ENCODE measurements around the gene PUS3. TPM values are rescaled to one million over a fixed set of nuclear protein-coding genes. Genes with fewer than 3 reads are reported as not detected.

The PUS3 gene
- total RNA-seq, 1 experiment from 2014 or later, result 5.7 TPM

GRCh38 chr11:125874556-125875124 is 28.4 kb downstream of the PUS3 start:
- Histone ChIP-seq H3F3A (ENCODE audit: insufficient read depth, low read depth) (no peaks in the 10 kb centered on the region), H3K79me2 (ENCODE audit: low read depth) (no peaks in the 10 kb centered on the region), H3K9me2 (ENCODE audit: insufficient read depth) (no peaks in the 10 kb centered on the region), H3K4me1 (replicated peaks; ENCODE audit: insufficient read depth) (no peaks in the 10 kb centered on the region), H3K4me2 (no peak overlapping the region), H3K9me3 (ENCODE audit: insufficient read depth, low read depth) (peaks cover 5% of the 10 kb centered on the region; the same call in 1 of the 2 replicates), H3K4me3 (no peak overlapping the region), H2AFZ (no peak overlapping the region), H3K36me3 (ENCODE audit: low read depth) (no peaks in the 10 kb centered on the region), H4K20me1 (ENCODE audit: insufficient read depth) (no peaks in the 10 kb centered on the region), H3K27ac (no peak overlapping the region), H3K27me3 (ENCODE audit: insufficient read depth, low read depth) (no peaks in the 10 kb centered on the region; the same call in 1 of the 2 replicates)
- peak; percentile 26 to 48 for DNase-seq
- intact Hi-C loops (cut with micrococcal nuclease; ENCODE audit: unreplicated experiment), result loop anchor here (5.0 to 10.0 kb wide), 2 partner anchors 910 to 1472 kb away; no protein-coding TSS in a partner anchor
- TF ChIP-seq, protein P1, sequence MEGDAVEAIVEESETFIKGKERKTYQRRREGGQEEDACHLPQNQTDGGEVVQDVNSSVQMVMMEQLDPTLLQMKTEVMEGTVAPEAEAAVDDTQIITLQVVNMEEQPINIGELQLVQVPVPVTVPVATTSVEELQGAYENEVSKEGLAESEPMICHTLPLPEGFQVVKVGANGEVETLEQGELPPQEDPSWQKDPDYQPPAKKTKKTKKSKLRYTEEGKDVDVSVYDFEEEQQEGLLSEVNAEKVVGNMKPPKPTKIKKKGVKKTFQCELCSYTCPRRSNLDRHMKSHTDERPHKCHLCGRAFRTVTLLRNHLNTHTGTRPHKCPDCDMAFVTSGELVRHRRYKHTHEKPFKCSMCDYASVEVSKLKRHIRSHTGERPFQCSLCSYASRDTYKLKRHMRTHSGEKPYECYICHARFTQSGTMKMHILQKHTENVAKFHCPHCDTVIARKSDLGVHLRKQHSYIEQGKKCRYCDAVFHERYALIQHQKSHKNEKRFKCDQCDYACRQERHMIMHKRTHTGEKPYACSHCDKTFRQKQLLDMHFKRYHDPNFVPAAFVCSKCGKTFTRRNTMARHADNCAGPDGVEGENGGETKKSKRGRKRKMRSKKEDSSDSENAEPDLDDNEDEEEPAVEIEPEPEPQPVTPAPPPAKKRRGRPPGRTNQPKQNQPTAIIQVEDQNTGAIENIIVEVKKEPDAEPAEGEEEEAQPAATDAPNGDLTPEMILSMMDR (conservative IDR thresholded peaks at IDR 0.05), result peak; percentile 78
- TF ChIP-seq EZH2 (IDR thresholded peaks at IDR 0.05; ENCODE audit: low read depth), result no peak
- POLR2A ChIA-PET (ENCODE audit: unreplicated experiment), result no interaction called here
- BruUV-seq (replicated peaks), result no TSS peak
- CTCF ChIA-PET, result interaction anchor here (0.6 kb wide), 1 partner anchor 1035 kb away, joined by 9 read pairs; no protein-coding TSS in a partner anchor

GRCh38 chr11:125873881-125874555 is 29.0 kb downstream of the PUS3 start:
- H3K27ac ChIP-seq, result no peak overlapping the region
- no peaks in the 10 kb centered on the region for H3K4me1 ChIP-seq (replicated peaks; ENCODE audit: insufficient read depth)
- DNase-seq, result no peak
- no peak overlapping the region for H3K4me3 ChIP-seq
- no peaks in the 10 kb centered on the region; the same call in 1 of the 2 replicates for H3K27me3 ChIP-seq (ENCODE audit: insufficient read depth, low read depth)
- ChIA-PET CTCF (no interaction called here), POLR2A (ENCODE audit: unreplicated experiment) (no interaction called here)
- H3K36me3 ChIP-seq (ENCODE audit: low read depth), result no peaks in the 10 kb centered on the region
- peaks cover 5% of the 10 kb centered on the region; the same call in 1 of the 2 replicates for H3K9me3 ChIP-seq (ENCODE audit: insufficient read depth, low read depth)
- TF ChIP-seq, protein P1 (conservative IDR thresholded peaks at IDR 0.05), result no peak
- no peak for TF ChIP-seq EZH2 (IDR thresholded peaks at IDR 0.05; ENCODE audit: low read depth)
- H3K9me2 ChIP-seq (ENCODE audit: insufficient read depth), result no peaks in the 10 kb centered on the region
- H2AFZ ChIP-seq, result no peak overlapping the region
- intact Hi-C loops (cut with micrococcal nuclease; ENCODE audit: unreplicated experiment), result loop anchor here (5.0 to 10.0 kb wide), 2 partner anchors 909 to 1472 kb away; no protein-coding TSS in a partner anchor
- no TSS peak for BruUV-seq (replicated peaks)
- no peak overlapping the region for H3K4me2 ChIP-seq
- no peaks in the 10 kb centered on the region for H3F3A ChIP-seq (ENCODE audit: insufficient read depth, low read depth)
- H3K79me2 ChIP-seq (ENCODE audit: low read depth), result no peaks in the 10 kb centered on the region
- H4K20me1 ChIP-seq (ENCODE audit: insufficient read depth), result no peaks in the 10 kb centered on the region

GRCh38 chr11:125872138-125872491 is 30.9 kb downstream of the PUS3 start:
- H3K27ac ChIP-seq, result no peak overlapping the region
- H3K79me2 ChIP-seq (ENCODE audit: low read depth), result no peaks in the 10 kb centered on the region
- no peaks in the 10 kb centered on the region for H3K4me1 ChIP-seq (replicated peaks; ENCODE audit: insufficient read depth)
- TF ChIP-seq EZH2 (IDR thresholded peaks at IDR 0.05; ENCODE audit: low read depth), result no peak
- TF ChIP-seq, protein P1 (conservative IDR thresholded peaks at IDR 0.05), result no peak
- no peak for DNase-seq
- no peaks in the 10 kb centered on the region for H3F3A ChIP-seq (ENCODE audit: insufficient read depth, low read depth)
- no peak overlapping the region for H3K4me2 ChIP-seq
- ChIA-PET POLR2A (ENCODE audit: unreplicated experiment) (no interaction called here), CTCF (no interaction called here)
- H3K36me3 ChIP-seq (ENCODE audit: low read depth), result no peaks in the 10 kb centered on the region
- no peak overlapping the region for H3K4me3 ChIP-seq
- no peaks in the 10 kb centered on the region for H3K9me2 ChIP-seq (ENCODE audit: insufficient read depth)
- peaks cover 5% of the 10 kb centered on the region; the same call in 1 of the 2 replicates for H3K9me3 ChIP-seq (ENCODE audit: insufficient read depth, low read depth)
- intact Hi-C loops (cut with micrococcal nuclease; ENCODE audit: unreplicated experiment), result loop anchor here (5.0 to 10.0 kb wide), 2 partner anchors 907 to 1470 kb away; no protein-coding TSS in a partner anchor
- H4K20me1 ChIP-seq (ENCODE audit: insufficient read depth), result no peaks in the 10 kb centered on the region
- BruUV-seq (replicated peaks), result no TSS peak
- H2AFZ ChIP-seq, result no peak overlapping the region
- no peaks in the 10 kb centered on the region; the same call in 1 of the 2 replicates for H3K27me3 ChIP-seq (ENCODE audit: insufficient read depth, low read depth)
